ENCODE measurements around the gene ACOT11.

- TF ChIP-seq CTCF (IDR thresholded peaks at IDR 0.05; ENCODE audit: borderline replicate concordance, extremely low read depth, low read length, poor library complexity, severe bottlenecking): no peak
- no peak for TF ChIP-seq EZH2 (IDR thresholded peaks at IDR 0.05; ENCODE audit: borderline replicate concordance, low read depth, low read length, severe bottlenecking)
Measured at GRCh38 chr1:54577612-54578011, 29.6 kb downstream of the ACOT11 start.
